ENCODE results near the gene COL16A1. TPM values are rescaled to one million over a fixed set of nuclear protein-coding genes. Genes with fewer than 3 reads are reported as not detected.

COL16A1 gene
- total and polyA plus RNA-seq, 3 experiments from 2014 or later: 0.85 TPM; not detected in 2

DNA sequence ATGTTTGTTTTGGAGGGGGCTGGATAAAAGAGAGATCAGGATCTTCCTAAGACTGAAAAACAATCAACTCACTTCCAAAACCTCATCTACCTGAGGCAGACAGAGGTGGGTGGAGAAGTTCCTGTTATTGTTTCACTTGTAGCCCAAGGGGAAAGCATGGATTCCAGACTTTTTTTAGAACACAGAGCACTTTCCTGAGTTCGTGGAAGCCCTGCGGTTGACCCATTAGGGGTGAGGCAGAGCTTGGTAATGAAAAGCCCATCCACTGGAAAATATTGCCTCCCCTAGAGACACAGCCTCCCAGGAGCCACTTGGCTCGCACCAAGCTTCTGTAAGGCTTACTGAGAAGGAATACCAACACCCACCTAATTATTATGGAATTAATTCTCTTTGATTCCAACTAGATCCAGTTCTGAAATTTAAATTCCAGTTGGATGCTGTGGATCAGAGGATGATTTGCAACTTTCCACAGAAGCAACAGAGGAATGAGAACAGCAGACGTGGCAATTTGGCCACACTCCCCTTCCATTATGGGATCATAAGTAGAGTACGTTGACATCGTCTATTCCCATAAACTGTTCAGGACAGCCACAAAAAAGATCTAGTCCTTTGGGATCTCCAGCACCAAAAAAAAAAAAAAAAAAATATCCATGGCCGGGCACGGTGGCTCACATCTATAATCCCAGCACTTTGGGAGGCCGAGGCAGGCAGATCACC lies 55.0 kb downstream of the COL16A1 start:
- H3K4me3 ChIP-seq (ENCODE audit: low read length): no peak overlapping the region
- no peaks in the 10 kb centered on the region for H3K27me3 ChIP-seq (ENCODE audit: insufficient read depth, low read length, poor library complexity, severe bottlenecking)
- no peak overlapping the region for H3K27ac ChIP-seq (ENCODE audit: low read depth, low read length)
- Mint-ChIP-seq H3K36me3 (peaks cover 0 to 11% (median 2%) of the 10 kb centered on the region in 3 donors), H3K4me3 (peak overlapping the region in 1 of 7 donors; percentile 39), H3K4me1 (peaks cover 26 to 32% (median 30%) of the 10 kb centered on the region in 3 donors), H3K9me3 (no peaks in the 10 kb centered on the region), H3K27me3 (no peaks in the 10 kb centered on the region), H3K27ac (peak overlapping the region in 2 of 8 donors; percentile 47 to 71)
- no peaks in the 10 kb centered on the region for H3K36me3 ChIP-seq (ENCODE audit: insufficient read depth, low read length)
- ChIA-PET CTCF (no interaction called here), POLR2A (no interaction called here)
- DNase-seq: no peak
- no peaks in the 10 kb centered on the region for H3K9me3 ChIP-seq (ENCODE audit: low read length)
- H3K4me1 ChIP-seq (ENCODE audit: insufficient read depth, low read length): peaks cover 14% of the 10 kb centered on the region

DNA sequence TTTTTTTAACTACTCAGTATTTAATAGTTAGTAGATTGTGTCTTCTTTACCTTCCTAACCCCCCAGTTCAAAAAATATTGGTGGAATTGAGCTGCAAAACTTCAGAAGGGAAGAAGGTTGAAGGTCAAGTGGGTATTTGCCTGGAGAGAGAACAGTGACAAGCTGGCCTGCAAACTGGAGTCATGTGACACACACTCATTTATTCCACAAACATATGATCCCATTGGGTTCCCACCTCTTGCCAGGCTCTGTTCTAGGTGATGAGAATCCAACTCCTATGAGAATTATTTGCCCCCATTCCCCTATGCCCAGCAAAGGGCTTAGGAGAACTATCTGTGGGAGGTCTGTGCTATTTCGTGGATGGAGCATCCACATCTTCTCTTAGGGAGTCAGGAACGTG lies 55.6 kb downstream of the COL16A1 start:
- DNase-seq: no peak
- POLR2A ChIA-PET: no interaction called here
- Histone ChIP-seq H3K4me1 (ENCODE audit: insufficient read depth, low read length) (peaks cover 20% of the 10 kb centered on the region), H3K4me3 (ENCODE audit: low read length) (no peak overlapping the region), H3K27ac (ENCODE audit: low read depth, low read length) (no peak overlapping the region), H3K9me3 (ENCODE audit: low read length) (no peaks in the 10 kb centered on the region), H3K36me3 (ENCODE audit: insufficient read depth, low read length) (no peaks in the 10 kb centered on the region), H3K27me3 (ENCODE audit: insufficient read depth, low read length, poor library complexity, severe bottlenecking) (no peaks in the 10 kb centered on the region)
- CTCF ChIA-PET: no interaction called here
- Mint-ChIP-seq H3K9me3 (no peaks in the 10 kb centered on the region), H3K4me3 (peak overlapping the region in 1 of 7 donors; percentile 39), H3K27ac (peak overlapping the region in 3 of 8 donors; percentile 11 to 47 (median 18)), H3K27me3 (no peaks in the 10 kb centered on the region), H3K36me3 (peaks cover 0 to 11% (median 2%) of the 10 kb centered on the region in 3 donors), H3K4me1 (peaks cover 32 to 38% (median 36%) of the 10 kb centered on the region in 3 donors)

DNA sequence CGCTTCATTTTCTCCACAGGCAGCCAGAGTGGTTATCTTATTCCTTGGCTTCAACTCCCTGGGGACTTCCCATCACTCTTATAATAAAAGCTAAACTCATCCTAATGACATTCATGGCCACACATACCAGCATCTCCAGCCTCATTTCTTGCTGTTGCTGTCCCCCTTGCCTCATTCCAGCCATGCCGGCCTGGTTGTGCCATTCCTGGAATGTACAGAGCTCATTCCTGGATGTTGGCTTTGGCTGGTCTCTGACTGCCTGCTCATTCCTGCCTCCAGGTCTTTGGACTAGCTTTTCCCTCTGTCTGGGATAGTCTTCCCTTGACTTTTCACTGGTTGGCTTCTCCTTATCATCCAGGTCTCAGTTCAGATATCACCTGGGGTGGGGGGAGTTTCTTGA lies 56.7 kb downstream of the COL16A1 start:
- peaks cover 0 to 11% (median 2%) of the 10 kb centered on the region in 3 donors for H3K36me3 Mint-ChIP-seq
- H3K4me3 Mint-ChIP-seq: peak overlapping the region in 5 of 7 donors; percentile 6 to 99 (median 41)
- peaks cover 30% of the 10 kb centered on the region for H3K4me1 ChIP-seq (ENCODE audit: insufficient read depth, low read length)
- no peaks in the 10 kb centered on the region for H3K9me3 Mint-ChIP-seq
- no peaks in the 10 kb centered on the region for H3K36me3 ChIP-seq (ENCODE audit: insufficient read depth, low read length)
- peak overlapping the region in 5 of 8 donors; percentile 32 to 100 (median 69) for H3K27ac Mint-ChIP-seq
- ChIA-PET POLR2A (no interaction called here), CTCF (no interaction called here)
- H3K27ac ChIP-seq (ENCODE audit: low read depth, low read length): no peak overlapping the region
- no peak for DNase-seq
- H3K9me3 ChIP-seq (ENCODE audit: low read length): no peaks in the 10 kb centered on the region
- no peaks in the 10 kb centered on the region for H3K27me3 ChIP-seq (ENCODE audit: insufficient read depth, low read length, poor library complexity, severe bottlenecking)
- no peaks in the 10 kb centered on the region for H3K27me3 Mint-ChIP-seq
- H3K4me3 ChIP-seq (ENCODE audit: low read length): no peak overlapping the region
- peaks cover 32 to 44% (median 42%) of the 10 kb centered on the region in 3 donors for H3K4me1 Mint-ChIP-seq

DNA sequence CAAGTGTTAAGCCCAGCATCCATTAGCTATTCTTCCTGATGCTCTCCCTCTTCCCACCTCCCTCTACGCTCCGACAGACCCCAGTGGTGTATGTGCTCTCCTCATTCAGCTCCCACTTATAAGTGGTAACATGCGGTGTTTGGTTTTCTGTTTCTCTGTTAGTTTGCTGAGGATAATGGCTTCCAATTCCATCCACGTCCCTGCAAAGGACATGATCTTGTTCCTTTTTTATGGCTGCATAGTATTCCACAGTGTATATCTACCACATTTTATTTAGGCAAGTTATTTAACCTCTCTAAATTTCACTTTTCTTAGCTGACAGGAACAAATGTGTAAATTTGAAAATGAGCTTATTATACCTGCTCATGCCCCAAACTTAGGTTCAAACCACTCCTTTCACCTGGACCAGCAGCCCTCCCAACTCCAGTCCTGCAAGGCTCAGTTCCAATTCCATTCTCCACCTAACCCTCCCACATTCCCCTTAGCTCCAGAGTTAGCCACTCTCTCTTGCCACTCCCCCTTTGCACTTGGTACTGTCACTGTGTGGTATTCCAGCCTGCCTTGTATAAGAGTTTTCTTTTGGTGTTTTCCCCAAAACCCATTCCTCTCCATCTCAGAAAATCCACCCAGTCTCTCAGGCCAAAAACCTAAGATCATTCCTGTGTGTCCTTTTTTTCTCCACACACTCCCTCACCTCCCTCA lies 57.4 kb downstream of the COL16A1 start:
- H3K36me3 Mint-ChIP-seq: peaks cover 0 to 11% (median 2%) of the 10 kb centered on the region in 3 donors
- H3K4me1 Mint-ChIP-seq: peaks cover 32 to 44% (median 42%) of the 10 kb centered on the region in 3 donors
- ChIA-PET CTCF (interaction anchor here (1.3 kb wide), 1 partner anchor 143 kb away, joined by 3 read pairs; no protein-coding TSS in a partner anchor), POLR2A (no interaction called here)
- no peaks in the 10 kb centered on the region for H3K9me3 Mint-ChIP-seq
- H3K4me3 Mint-ChIP-seq: peak overlapping the region; percentile 98 to 100 (median 100)
- Histone ChIP-seq H3K27ac (ENCODE audit: low read depth, low read length) (no peak overlapping the region), H3K9me3 (ENCODE audit: low read length) (no peaks in the 10 kb centered on the region), H3K27me3 (ENCODE audit: insufficient read depth, low read length, poor library complexity, severe bottlenecking) (no peaks in the 10 kb centered on the region), H3K4me3 (ENCODE audit: low read length) (no peak overlapping the region), H3K36me3 (ENCODE audit: insufficient read depth, low read length) (no peaks in the 10 kb centered on the region), H3K4me1 (ENCODE audit: insufficient read depth, low read length) (peaks cover 32% of the 10 kb centered on the region)
- DNase-seq: no peak
- no peaks in the 10 kb centered on the region for H3K27me3 Mint-ChIP-seq
- peak overlapping the region; percentile 99 to 100 (median 100) for H3K27ac Mint-ChIP-seq

DNA sequence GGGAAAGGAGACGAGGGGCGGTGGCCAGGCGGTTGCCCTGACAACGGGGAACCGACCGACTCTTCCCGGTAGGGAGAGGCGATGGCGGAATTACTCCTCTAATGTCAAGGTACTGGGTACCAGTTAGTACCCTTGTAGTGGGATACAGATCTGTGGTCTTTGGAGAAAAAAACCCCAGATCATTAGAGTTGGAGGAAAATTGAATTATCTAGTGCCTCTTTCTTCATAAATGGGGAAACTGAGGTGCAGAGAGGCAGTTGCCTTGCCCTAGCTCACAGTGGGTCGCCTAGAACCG lies 58.6 kb downstream of the COL16A1 start:
- no peaks in the 10 kb centered on the region for H3K9me3 ChIP-seq (ENCODE audit: low read length)
- POLR2A ChIA-PET: interaction anchor here (0.6 to 2.0 kb wide), 7 partner anchors 16 to 1612 kb away, joined by 3 to 8 read pairs (median 4); partner anchors contain the start of genes KHDRBS1, SNRNP40 and ZCCHC17
- no peaks in the 10 kb centered on the region for H3K9me3 Mint-ChIP-seq

DNA sequence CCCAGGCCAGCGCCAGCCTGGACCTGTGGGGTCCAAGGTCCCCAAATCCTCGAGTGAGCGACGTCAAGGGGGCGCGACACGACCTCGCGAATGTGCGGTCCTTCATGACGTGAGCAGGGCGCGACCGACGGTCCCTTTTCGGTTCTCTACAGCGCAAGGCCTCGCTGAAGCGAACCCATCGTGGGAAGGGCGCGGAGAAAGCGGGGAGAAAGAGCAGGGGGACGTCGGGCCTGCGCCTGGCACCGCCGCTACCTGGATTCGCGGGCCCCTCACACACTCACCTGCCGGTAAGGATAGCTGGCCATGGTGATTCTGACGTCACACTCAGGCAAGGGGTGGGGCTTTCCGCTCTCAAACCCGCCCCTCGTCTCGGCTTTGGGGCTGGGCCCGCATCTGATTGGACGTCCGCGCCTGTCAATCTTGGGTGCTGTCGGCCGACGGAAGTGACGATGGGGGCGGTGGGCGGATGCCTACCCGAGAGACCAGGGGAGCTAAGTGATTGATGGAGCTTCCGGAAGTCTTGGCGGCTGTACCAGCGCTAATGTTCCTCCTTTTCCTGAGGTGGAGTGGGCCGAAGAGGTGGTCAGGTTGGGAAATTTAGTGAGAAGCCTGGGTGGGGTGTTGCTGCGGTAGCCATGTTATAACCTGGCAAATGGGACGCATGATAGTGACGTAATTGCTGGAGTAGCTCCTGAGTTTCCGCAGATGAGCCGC lies 59.1 kb downstream of the COL16A1 start, which contains the start of gene PEF1:
PEF1 (minus strand) TSS at position 317 of the 714 bp plus-strand sequence; CDS start at position 305, 12 bp downstream.
- Mint-ChIP-seq H3K27me3 (no peaks in the 10 kb centered on the region), H3K36me3 (peaks cover 0 to 11% (median under 1%) of the 10 kb centered on the region in 3 donors), H3K4me1 (peaks cover 32 to 44% (median 42%) of the 10 kb centered on the region in 3 donors), H3K27ac (peak within 1 kb of the TSS; percentile 99 to 100 (median 100)), H3K9me3 (no peaks in the 10 kb centered on the region), H3K4me3 (peak within 1 kb of the TSS; percentile 98 to 100 (median 100))
- H3K9me3 ChIP-seq (ENCODE audit: low read length): no peaks in the 10 kb centered on the region
- no peaks in the 10 kb centered on the region for H3K27me3 ChIP-seq (ENCODE audit: insufficient read depth, low read length, poor library complexity, severe bottlenecking)
- H3K4me1 ChIP-seq (ENCODE audit: insufficient read depth, low read length): peaks cover 42% of the 10 kb centered on the region
- H3K4me3 ChIP-seq (ENCODE audit: low read length): peak within 1 kb of the TSS; percentile 86
- ChIA-PET CTCF (interaction anchor here (1.3 kb wide), 1 partner anchor 144 kb away, joined by 5 read pairs; no protein-coding TSS in a partner anchor), POLR2A (interaction anchor here (0.6 to 2.0 kb wide), 7 partner anchors 16 to 1613 kb away, joined by 3 to 8 read pairs (median 4); partner anchors contain the start of genes KHDRBS1, SNRNP40 and ZCCHC17)
- peak; percentile 99 to 100 (median 99) for DNase-seq
- H3K27ac ChIP-seq (ENCODE audit: low read depth, low read length): peak within 1 kb of the TSS; percentile 100
- no peaks in the 10 kb centered on the region for H3K36me3 ChIP-seq (ENCODE audit: insufficient read depth, low read length)

More for the DNA sequence above, 58.6 kb downstream of the COL16A1 start:
- no peak for DNase-seq
- Mint-ChIP-seq H3K27ac (peak overlapping the region; percentile 99 to 100 (median 100)), H3K36me3 (peaks cover 0 to 11% (median 2%) of the 10 kb centered on the region in 3 donors), H3K27me3 (no peaks in the 10 kb centered on the region), H3K4me3 (peak overlapping the region; percentile 98 to 100 (median 100)), H3K4me1 (peaks cover 32 to 44% (median 42%) of the 10 kb centered on the region in 3 donors)
- peaks cover 37% of the 10 kb centered on the region for H3K4me1 ChIP-seq (ENCODE audit: insufficient read depth, low read length)
- H3K27ac ChIP-seq (ENCODE audit: low read depth, low read length): peak overlapping the region; percentile 100
- no peaks in the 10 kb centered on the region for H3K27me3 ChIP-seq (ENCODE audit: insufficient read depth, low read length, poor library complexity, severe bottlenecking)
- CTCF ChIA-PET: interaction anchor here (1.3 kb wide), 1 partner anchor 144 kb away, joined by 5 read pairs; no protein-coding TSS in a partner anchor
- peak overlapping the region; percentile 86 for H3K4me3 ChIP-seq (ENCODE audit: low read length)
- no peaks in the 10 kb centered on the region for H3K36me3 ChIP-seq (ENCODE audit: insufficient read depth, low read length)

DNA sequence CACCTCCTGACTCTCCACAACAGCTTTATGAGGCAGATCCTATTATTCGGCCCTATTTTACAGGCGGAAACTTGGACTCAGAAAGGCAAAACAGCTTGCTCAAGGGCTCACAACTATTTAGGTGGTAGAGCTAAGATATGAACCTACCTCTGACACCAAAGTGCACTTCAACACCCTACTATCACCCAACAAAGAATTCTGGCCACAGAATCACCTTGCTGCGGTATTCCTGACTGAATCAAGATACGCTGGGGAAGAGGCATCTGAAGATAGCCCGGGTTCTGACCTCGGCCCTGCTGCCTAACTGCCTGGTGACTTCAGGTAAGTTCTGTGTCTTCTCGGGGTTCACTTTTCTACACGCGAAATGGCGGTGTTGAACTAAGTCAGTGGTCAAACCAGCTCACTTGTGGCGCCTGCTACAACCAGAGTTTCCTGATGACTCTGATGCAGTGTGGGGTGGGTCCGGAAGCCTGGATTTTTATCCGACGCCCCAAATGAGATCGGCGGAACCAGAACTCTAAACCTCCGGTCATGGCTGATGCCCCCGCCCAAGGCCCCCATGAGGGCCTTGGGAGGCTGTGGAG lies 59.7 kb downstream of the COL16A1 start:
- DNase-seq: peak in 1 of 5 donors; percentile 60
- H3K4me1 ChIP-seq (ENCODE audit: insufficient read depth, low read length): peaks cover 49% of the 10 kb centered on the region

More for the DNA sequence above, 59.7 kb downstream of the COL16A1 start:
- no peaks in the 10 kb centered on the region for H3K27me3 Mint-ChIP-seq
- H3K36me3 Mint-ChIP-seq: peaks cover 0 to 11% (median 0%) of the 10 kb centered on the region in 3 donors
- H3K27ac ChIP-seq (ENCODE audit: low read depth, low read length): peak overlapping the region; percentile 100
- H3K4me3 ChIP-seq (ENCODE audit: low read length): peak overlapping the region; percentile 86
- peaks cover 4% of the 10 kb centered on the region for H3K36me3 ChIP-seq (ENCODE audit: insufficient read depth, low read length)
- CTCF ChIA-PET: interaction anchor here (1.3 to 2.3 kb wide), 2 partner anchors 145 kb away, joined by 5 to 9 read pairs; no protein-coding TSS in a partner anchor
- H3K9me3 ChIP-seq (ENCODE audit: low read length): no peaks in the 10 kb centered on the region
- peak overlapping the region; percentile 99 to 100 (median 100) for H3K27ac Mint-ChIP-seq
- peak overlapping the region; percentile 98 to 100 (median 100) for H3K4me3 Mint-ChIP-seq
- POLR2A ChIA-PET: interaction anchor here (2.0 kb wide), 1 partner anchor 145 kb away, joined by 8 read pairs; no protein-coding TSS in a partner anchor
- no peaks in the 10 kb centered on the region for H3K9me3 Mint-ChIP-seq
- H3K4me1 Mint-ChIP-seq: peaks cover 32 to 44% (median 42%) of the 10 kb centered on the region in 3 donors
- H3K27me3 ChIP-seq (ENCODE audit: insufficient read depth, low read length, poor library complexity, severe bottlenecking): no peaks in the 10 kb centered on the region

Data from CD8-positive, alpha-beta memory T cell (primary cell).